ENCODE results near the gene PRAME. TPM values are rescaled to one million over a fixed set of nuclear protein-coding genes. Genes with fewer than 3 reads are reported as not detected.

Gene PRAME
- total and polyA plus RNA-seq, 2 of the 13 experiments (the other 11 are each of a cell fraction or from before 2014, with no cell fraction given) = 0.11 to 0.83 TPM

DNA sequence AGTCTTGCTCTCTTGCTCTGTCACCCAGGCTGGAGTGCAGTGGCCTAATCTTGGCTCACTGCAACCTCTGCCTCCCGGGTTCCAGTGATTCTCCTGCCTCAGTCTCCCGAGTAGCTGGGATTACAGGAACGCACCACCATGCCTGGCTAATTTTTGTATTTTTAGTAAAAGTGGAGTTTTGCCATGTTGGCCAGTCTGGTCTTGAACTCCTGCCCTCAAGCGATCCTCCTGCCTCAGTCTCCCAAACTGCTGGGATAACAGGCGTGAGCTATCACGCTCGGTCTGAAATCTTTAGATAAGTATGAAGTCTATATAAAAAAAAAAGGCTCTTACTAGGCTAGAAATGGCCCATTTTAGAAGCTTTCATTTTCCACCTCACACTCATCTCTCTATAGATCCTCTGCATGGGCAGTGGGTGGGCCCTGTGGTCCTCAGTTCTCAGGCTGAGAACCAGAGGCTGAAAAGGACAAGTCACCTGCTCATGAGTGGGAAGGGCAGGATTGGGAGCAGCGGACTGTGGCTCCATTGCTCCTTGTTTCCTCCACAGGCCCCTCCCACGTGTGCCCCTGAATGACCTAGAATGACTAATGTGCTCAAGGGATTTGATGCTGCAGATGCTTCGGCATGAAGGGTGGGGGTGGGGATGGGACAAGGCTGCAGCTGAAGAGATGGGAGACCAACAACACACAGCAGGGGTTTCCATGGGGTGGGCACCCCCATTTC lies 19.8 kb upstream of the PRAME start (continued):
- TF ChIP-seq, protein P1, sequence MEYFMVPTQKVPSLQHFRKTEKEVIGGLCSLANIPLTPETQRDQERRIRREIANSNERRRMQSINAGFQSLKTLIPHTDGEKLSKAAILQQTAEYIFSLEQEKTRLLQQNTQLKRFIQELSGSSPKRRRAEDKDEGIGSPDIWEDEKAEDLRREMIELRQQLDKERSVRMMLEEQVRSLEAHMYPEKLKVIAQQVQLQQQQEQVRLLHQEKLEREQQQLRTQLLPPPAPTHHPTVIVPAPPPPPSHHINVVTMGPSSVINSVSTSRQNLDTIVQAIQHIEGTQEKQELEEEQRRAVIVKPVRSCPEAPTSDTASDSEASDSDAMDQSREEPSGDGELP (IDR thresholded peaks at IDR 0.05; ENCODE audit: borderline replicate concordance, low read depth) = no peak

DNA sequence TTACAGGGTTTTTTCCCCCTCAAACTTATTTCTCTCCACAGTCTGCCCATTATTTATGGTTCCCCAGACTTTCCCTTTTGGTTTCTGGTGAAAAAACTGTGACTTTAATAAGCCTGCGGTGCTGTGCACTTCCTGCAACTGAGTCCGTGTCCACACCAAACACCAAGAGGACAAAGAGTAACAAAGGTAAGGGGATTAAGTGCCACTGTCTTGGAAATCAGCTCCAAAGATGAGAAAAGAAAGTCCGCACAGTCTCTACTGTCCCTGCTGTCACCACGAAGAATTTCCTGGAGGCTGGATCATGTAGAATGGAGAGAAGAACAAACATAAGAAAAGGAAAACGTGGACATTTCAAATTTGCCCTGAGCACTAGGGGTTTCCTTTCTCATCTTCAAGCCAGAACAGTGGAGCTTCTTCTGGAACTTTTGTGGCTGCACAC lies 17.9 kb upstream of the PRAME start:
- Histone ChIP-seq H2AFZ (ENCODE audit: low read length) (no peak overlapping the region), H4K20me1 (ENCODE audit: insufficient read depth, low read length) (no peaks in the 10 kb centered on the region; the same call in 1 of the 2 replicates), H3K9me3 (ENCODE audit: low read length) (no peaks in the 10 kb centered on the region), H3K4me3 (replicated peaks in 1 of 3; ENCODE audit: insufficient read depth in 1 of 3, low read depth in 2 of 3, low read length in 3 of 3) (no peak overlapping the region), H3K27me3 (ENCODE audit: control insufficient read depth in 1 of 2, insufficient read depth in 2 of 2, low read length in 2 of 2) (peaks cover under 1 to 27% of the 10 kb centered on the region in 2 experiments; a peak in 3 of 5 replicates), H3K4me2 (ENCODE audit: low read depth, low read length) (no peak overlapping the region), H3K36me3 (replicated peaks in 1 of 2; ENCODE audit: control insufficient read depth in 1 of 2, insufficient read depth in 2 of 2, low read length in 2 of 2) (no peaks in the 10 kb centered on the region), H3K9ac (ENCODE audit: insufficient read depth, low read depth, low read length) (no peak overlapping the region), H3K4me1 (ENCODE audit: insufficient read depth, low read length) (no peaks in the 10 kb centered on the region), H3K27ac (ENCODE audit: extremely low read length, insufficient read depth, low read length) (no peak overlapping the region), H3K79me2 (ENCODE audit: insufficient read depth, low read length) (no peaks in the 10 kb centered on the region)
- no peak for FAIRE-seq
- no peak for ATAC-seq
- in situ Hi-C loops (cut with HindIII; ENCODE audit: extremely low pct_ligation_motif_present, low pct_unique_long_range_greater_than_20kb) = no loop called here
- WGBS (ENCODE audit: low lambda C conversion rate) = 38% methylated on average over 5 of the region's 5 CpGs
- intact Hi-C loops (cut with micrococcal nuclease; ENCODE audit: unreplicated experiment) = no loop called here
- no peak for DNase-seq (ENCODE audit: low spot score)
- no TSS peak for BruUV-seq (replicated peaks)
- CTCF ChIA-PET (ENCODE audit: low intra/inter-chr PET ratio, low total read pairs) = interaction anchor here (1.1 to 1.5 kb wide), 2 partner anchors 9 to 113 kb away, joined by 4 to 8 read pairs; no protein-coding TSS in a partner anchor
- POLR2A ChIA-PET = no interaction called here
- TF ChIP-seq ZNF143 (CRISPR knock-in tag; IDR thresholded peaks at IDR 0.05) (no peak), RBAK (CRISPR knock-in tag; IDR thresholded peaks at IDR 0.05) (no peak), ZNF256 (CRISPR knock-in tag; conservative IDR thresholded peaks at IDR 0.05) (no peak), ZNF337 (CRISPR knock-in tag; IDR thresholded peaks at IDR 0.05; ENCODE audit: borderline replicate concordance, low read depth) (no peak), TSC22D2 (CRISPR knock-in tag; IDR thresholded peaks at IDR 0.05; ENCODE audit: borderline replicate concordance) (no peak)
- TF ChIP-seq, protein P2, sequence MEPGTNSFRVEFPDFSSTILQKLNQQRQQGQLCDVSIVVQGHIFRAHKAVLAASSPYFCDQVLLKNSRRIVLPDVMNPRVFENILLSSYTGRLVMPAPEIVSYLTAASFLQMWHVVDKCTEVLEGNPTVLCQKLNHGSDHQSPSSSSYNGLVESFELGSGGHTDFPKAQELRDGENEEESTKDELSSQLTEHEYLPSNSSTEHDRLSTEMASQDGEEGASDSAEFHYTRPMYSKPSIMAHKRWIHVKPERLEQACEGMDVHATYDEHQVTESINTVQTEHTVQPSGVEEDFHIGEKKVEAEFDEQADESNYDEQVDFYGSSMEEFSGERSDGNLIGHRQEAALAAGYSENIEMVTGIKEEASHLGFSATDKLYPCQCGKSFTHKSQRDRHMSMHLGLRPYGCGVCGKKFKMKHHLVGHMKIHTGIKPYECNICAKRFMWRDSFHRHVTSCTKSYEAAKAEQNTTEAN (CRISPR knock-in tag; conservative IDR thresholded peaks at IDR 0.05) = no peak
- TF ChIP-seq, protein P3, sequence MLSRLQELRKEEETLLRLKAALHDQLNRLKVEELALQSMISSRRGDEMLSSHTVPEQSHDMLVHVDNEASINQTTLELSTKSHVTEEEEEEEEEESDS (CRISPR knock-in tag; IDR thresholded peaks at IDR 0.05; ENCODE audit: borderline replicate concordance) = no peak
- TF ChIP-seq, protein P4, sequence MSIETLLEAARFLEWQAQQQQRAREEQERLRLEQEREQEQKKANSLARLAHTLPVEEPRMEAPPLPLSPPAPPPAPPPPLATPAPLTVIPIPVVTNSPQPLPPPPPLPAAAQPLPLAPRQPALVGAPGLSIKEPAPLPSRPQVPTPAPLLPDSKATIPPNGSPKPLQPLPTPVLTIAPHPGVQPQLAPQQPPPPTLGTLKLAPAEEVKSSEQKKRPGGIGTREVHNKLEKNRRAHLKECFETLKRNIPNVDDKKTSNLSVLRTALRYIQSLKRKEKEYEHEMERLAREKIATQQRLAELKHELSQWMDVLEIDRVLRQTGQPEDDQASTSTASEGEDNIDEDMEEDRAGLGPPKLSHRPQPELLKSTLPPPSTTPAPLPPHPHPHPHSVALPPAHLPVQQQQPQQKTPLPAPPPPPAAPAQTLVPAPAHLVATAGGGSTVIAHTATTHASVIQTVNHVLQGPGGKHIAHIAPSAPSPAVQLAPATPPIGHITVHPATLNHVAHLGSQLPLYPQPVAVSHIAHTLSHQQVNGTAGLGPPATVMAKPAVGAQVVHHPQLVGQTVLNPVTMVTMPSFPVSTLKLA (IDR thresholded peaks at IDR 0.05) = no peak
- TF ChIP-seq, protein P5, sequence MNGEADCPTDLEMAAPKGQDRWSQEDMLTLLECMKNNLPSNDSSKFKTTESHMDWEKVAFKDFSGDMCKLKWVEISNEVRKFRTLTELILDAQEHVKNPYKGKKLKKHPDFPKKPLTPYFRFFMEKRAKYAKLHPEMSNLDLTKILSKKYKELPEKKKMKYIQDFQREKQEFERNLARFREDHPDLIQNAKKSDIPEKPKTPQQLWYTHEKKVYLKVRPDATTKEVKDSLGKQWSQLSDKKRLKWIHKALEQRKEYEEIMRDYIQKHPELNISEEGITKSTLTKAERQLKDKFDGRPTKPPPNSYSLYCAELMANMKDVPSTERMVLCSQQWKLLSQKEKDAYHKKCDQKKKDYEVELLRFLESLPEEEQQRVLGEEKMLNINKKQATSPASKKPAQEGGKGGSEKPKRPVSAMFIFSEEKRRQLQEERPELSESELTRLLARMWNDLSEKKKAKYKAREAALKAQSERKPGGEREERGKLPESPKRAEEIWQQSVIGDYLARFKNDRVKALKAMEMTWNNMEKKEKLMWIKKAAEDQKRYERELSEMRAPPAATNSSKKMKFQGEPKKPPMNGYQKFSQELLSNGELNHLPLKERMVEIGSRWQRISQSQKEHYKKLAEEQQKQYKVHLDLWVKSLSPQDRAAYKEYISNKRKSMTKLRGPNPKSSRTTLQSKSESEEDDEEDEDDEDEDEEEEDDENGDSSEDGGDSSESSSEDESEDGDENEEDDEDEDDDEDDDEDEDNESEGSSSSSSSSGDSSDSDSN (CRISPR knock-in tag; IDR thresholded peaks at IDR 0.05) = no peak
- TF ChIP-seq, protein P6, sequence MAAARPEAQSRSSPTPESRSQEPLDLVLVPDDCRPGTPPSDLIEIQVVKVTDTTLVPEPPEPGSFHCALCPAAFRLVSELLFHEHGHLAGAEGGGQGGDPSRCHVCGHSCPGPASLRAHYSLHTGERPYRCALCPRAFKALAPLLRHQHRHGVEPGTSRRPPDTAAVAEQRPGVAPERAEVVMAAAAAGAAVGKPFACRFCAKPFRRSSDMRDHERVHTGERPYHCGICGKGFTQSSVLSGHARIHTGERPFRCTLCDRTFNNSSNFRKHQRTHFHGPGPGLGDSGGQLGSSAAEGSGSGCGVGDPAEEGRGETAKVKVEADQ (CRISPR knock-in tag; IDR thresholded peaks at IDR 0.05; ENCODE audit: borderline replicate concordance) = no peak

Measured in HepG2 (cell line).